Liver (tissue), 9 donors: Measurements from ENCODE around the gene ARSB. TPM values are rescaled to one million over a fixed set of nuclear protein-coding genes. Genes with fewer than 3 reads are reported as not detected.

Experiments used
- DNase-seq: peaks from one replicate; pipeline ENCODE4 v3.0.0-alpha.2; 2017; ENCODE audit warnings: low spot score
- H3K27ac ChIP-seq, 2 donors: one replicate each; pipeline ENCODE4 v1.7.0; 2013; ENCODE audit warnings: inconsistent platforms in 2 of 2, low read length in 2 of 2, control low read depth in 1 of 2, low read depth in 1 of 2, mild to moderate bottlenecking in 1 of 2
- H3K27me3 ChIP-seq, 4 donors: one replicate each; pipeline versions ENCODE4 v1.6.1 to v1.7.0; 2013; ENCODE audit warnings: low read length in 3 of 4, inconsistent platforms in 1 of 4, mild to moderate bottlenecking in 1 of 4, moderate library complexity in 1 of 4; ENCODE audit not compliant: control insufficient read depth in 4 of 4, insufficient read depth in 4 of 4
- H3K36me3 ChIP-seq, 4 donors: one replicate each; pipeline versions ENCODE4 v1.6.1 to v1.7.0; 2013; ENCODE audit warnings: low read length in 3 of 4, mild to moderate bottlenecking in 3 of 4, low read depth in 1 of 4, moderate library complexity in 1 of 4; ENCODE audit not compliant: control insufficient read depth in 4 of 4, insufficient read depth in 3 of 4
- H3K4me1 ChIP-seq, 4 donors: one replicate each; pipeline versions ENCODE4 v1.6.1 to v1.7.0; 2013; ENCODE audit warnings: low read length in 3 of 4, mild to moderate bottlenecking in 3 of 4, moderate library complexity in 1 of 4; ENCODE audit not compliant: control insufficient read depth in 4 of 4, insufficient read depth in 4 of 4
- H3K4me3 ChIP-seq, 3 donors: one replicate each; pipeline versions ENCODE4 v1.6.1 to v1.7.0; 2013; ENCODE audit warnings: low read length in 3 of 3, control low read depth in 1 of 3, low read depth in 1 of 3, mild to moderate bottlenecking in 1 of 3
- H3K9ac ChIP-seq, 2 donors: one replicate each; pipeline ENCODE4 v1.7.0; 2013; ENCODE audit warnings: low read length in 2 of 2, mild to moderate bottlenecking in 2 of 2, moderate library complexity in 2 of 2, control low read depth in 1 of 2, low read depth in 1 of 2
- H3K9me3 ChIP-seq, 4 donors: one replicate each; pipeline versions ENCODE4 v1.6.1 to v1.7.0; 2013; ENCODE audit warnings: low read length in 3 of 4; ENCODE audit not compliant: control insufficient read depth in 4 of 4
- FOXA2 ChIP-seq: IDR thresholded peaks from 2 replicates; pipeline ENCODE4 v1.6.1; 2016; ENCODE audit warnings: antibody characterized with exemption
- HNF4A ChIP-seq, 2 donors: conservative IDR thresholded peaks; 2 replicates each; pipeline ENCODE4 v1.6.1; 2016; ENCODE audit warnings: antibody characterized with exemption in 2 of 2, mild to moderate bottlenecking in 2 of 2
- NR2F2 ChIP-seq: IDR thresholded peaks from 2 replicates; pipeline ENCODE4 v1.6.1; 2016; ENCODE audit warnings: antibody characterized with exemption
- REST ChIP-seq: IDR thresholded peaks from 2 replicates; pipeline ENCODE4 v1.6.1; 2016; ENCODE audit warnings: antibody characterized with exemption, mild to moderate bottlenecking
- RXRA ChIP-seq, 2 donors: IDR thresholded peaks; 2 replicates each; pipeline ENCODE4 v1.6.1; 2017 to 2018; ENCODE audit warnings: antibody characterized with exemption in 2 of 2, mild to moderate bottlenecking in 1 of 2
- TAF1 ChIP-seq: conservative IDR thresholded peaks from 2 replicates; pipeline ENCODE4 v1.6.1; 2016; ENCODE audit warnings: antibody characterized with exemption, mild to moderate bottlenecking
- WGBS: extraction: QIAGEN DNeasy Blood & Tissue Kit; methylation state at CpG from one replicate; pipeline ENCODE4 v1.1.7; 2013; 5-methylcytosine and 5-hydroxymethylcytosine counted together
- polyA plus RNA-seq, 2 donors: library from polyadenylated mRNA; stranded (reverse) in 1 of 2; unstranded in 1 of 2; fragments of 200-250 nt in 1 of 2; fragments of >200 nt in 1 of 2; fragmentation: Nextera tagmentation in 1 of 2; extraction: Ambion mirVana in 1 of 2; gene quantifications; one replicate each; pipeline versions ENCODE4 v1.2.1 to v1.2.3, GENCODE V29; 2013 to 2015
- total RNA-seq, 2 donors: library from RNA; depleted of rRNA; stranded (reverse); fragments of >200 nt; gene quantifications; one replicate each; pipeline ENCODE4 v1.2.3, GENCODE V29; 2014
- TF ChIP-seq, protein P1 (sequence below): IDR thresholded peaks from 2 replicates; pipeline ENCODE4 v1.6.1; 2016; ENCODE audit warnings: antibody characterized with exemption
- TF ChIP-seq, protein P2 (sequence below): IDR thresholded peaks from 2 replicates; pipeline ENCODE4 v1.6.1; 2016; ENCODE audit warnings: antibody characterized with exemption
- TF ChIP-seq, protein P3 (sequence below): IDR thresholded peaks from 2 replicates; pipeline ENCODE4 v1.6.1; 2016; ENCODE audit warnings: antibody characterized with exemption
- donor health status: healthy.
- donor health status: healthy.
- donor health status: healthy.
- donor health status: healthy.
- donor health status: healthy.

The ARSB gene
- total and polyA plus RNA-seq, 4 donors: 3.5 to 26.2 (median 8.7) TPM

DNA sequence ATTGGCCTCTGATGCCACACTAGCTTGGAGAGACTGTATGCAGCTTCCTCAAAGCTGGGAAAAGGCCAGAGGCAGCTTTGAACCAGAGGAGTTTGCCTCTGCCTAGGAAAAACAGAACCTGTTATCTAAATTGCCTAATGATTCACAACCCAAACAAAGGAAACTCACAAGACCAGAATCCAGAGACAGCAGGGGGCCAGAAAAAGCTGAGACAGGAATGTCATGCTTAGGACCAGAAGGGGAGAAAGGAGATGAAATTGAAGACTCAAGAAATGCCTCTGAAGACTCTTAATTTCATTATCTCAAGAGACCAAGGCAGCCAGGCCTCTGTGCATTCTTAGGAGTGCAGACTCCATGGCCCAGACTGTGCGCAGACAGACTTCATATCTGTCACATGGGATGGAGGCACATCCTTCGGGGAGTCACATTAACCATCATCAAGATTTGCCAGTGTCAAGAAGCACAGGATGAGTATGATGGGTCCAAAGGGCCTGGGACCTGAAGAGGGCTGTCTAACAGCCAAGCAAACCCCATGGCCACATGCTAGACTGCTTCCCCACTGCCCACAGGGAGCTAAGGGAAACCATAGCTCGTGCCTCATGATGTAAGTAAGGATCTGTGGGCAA, 57.3 kb downstream of the ARSB start:
- H3K27ac ChIP-seq: no peak overlapping the region
- TF ChIP-seq HNF4A (conservative IDR thresholded peaks at IDR 0.05) (no peak), FOXA2 (no peak), RXRA (IDR thresholded peaks at IDR 0.05) (no peak), NR2F2 (no peak)
- TF ChIP-seq, protein P1, sequence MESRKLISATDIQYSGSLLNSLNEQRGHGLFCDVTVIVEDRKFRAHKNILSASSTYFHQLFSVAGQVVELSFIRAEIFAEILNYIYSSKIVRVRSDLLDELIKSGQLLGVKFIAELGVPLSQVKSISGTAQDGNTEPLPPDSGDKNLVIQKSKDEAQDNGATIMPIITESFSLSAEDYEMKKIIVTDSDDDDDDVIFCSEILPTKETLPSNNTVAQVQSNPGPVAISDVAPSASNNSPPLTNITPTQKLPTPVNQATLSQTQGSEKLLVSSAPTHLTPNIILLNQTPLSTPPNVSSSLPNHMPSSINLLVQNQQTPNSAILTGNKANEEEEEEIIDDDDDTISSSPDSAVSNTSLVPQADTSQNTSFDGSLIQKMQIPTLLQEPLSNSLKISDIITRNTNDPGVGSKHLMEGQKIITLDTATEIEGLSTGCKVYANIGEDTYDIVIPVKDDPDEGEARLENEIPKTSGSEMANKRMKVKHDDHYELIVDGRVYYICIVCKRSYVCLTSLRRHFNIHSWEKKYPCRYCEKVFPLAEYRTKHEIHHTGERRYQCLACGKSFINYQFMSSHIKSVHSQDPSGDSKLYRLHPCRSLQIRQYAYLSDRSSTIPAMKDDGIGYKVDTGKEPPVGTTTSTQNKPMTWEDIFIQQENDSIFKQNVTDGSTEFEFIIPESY: no peak
- TF ChIP-seq, protein P2, sequence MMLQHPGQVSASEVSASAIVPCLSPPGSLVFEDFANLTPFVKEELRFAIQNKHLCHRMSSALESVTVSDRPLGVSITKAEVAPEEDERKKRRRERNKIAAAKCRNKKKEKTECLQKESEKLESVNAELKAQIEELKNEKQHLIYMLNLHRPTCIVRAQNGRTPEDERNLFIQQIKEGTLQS: no peak
- H3K4me1 ChIP-seq: no peaks in the 10 kb centered on the region
- no peaks in the 10 kb centered on the region for H3K9me3 ChIP-seq
- DNase-seq: no peak
- H3K27me3 ChIP-seq: no peaks in the 10 kb centered on the region
- H3K36me3 ChIP-seq: no peaks in the 10 kb centered on the region
- no peak overlapping the region for H3K9ac ChIP-seq
- H3K4me3 ChIP-seq: no peak overlapping the region
- WGBS: 93% methylated on average over 3 of the region's 3 CpGs

GRCh38 chr5:78926252-78926651, 58.9 kb downstream of the ARSB start:
- Histone ChIP-seq H3K9me3 (no peaks in the 10 kb centered on the region), H3K4me1 (no peaks in the 10 kb centered on the region), H3K27ac (no peak overlapping the region), H3K27me3 (no peaks in the 10 kb centered on the region), H3K36me3 (no peaks in the 10 kb centered on the region), H3K9ac (no peak overlapping the region), H3K4me3 (no peak overlapping the region)
- WGBS: 99% methylated on average over 2 of the region's 2 CpGs
- DNase-seq: no peak
- no peak for TF ChIP-seq TAF1
- no peak for TF ChIP-seq REST
- TF ChIP-seq, protein P3, sequence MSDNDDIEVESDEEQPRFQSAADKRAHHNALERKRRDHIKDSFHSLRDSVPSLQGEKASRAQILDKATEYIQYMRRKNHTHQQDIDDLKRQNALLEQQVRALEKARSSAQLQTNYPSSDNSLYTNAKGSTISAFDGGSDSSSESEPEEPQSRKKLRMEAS: no peak
- TF ChIP-seq, protein P1: no peak
